Measurements from ENCODE around the gene FCN3.
"Not testable (repeated sequence)": the region's sequence is repeated elsewhere in the genome, so short reads cannot be mapped to it uniquely, and the experiment has no call there.

The FCN3 gene

DNA sequence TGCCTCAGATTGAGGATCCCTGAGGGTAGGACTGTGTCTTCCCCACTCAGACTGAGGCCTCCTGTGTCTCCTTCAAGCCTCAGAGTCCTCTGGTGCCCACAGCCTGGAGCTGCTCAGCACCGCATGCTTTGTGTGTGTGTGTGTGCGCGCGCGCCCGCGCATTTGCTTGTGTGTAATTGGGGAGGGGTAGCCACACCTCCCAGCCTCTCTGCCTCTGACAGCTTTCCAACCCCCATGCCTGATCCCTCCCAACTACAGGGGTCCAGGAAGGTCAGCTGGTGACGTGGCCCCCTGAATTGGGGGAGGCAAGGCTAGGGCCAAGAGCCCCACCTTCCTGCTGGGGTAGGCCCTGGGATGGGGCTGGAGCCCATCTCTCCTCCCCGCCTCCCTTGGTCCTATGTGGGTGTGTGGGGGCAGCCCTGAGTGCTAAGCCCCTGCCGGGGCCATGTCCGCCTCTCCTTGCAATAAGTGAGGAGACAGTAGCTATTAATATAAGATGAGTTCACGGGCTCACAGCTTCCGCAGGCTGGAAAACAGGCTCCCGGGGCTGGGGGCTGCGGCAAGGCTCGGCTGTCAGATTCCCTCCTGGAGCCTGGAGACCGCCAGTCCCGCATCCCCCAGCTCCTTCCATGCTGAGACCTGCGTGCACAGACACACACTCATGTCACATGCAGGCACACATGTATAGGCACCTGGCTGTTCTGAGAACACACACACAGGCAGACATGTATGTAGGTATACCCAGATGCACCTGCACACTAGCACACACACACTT, 24.8 kb upstream of the FCN3 start:
- DNase-seq, result no peak

DNA sequence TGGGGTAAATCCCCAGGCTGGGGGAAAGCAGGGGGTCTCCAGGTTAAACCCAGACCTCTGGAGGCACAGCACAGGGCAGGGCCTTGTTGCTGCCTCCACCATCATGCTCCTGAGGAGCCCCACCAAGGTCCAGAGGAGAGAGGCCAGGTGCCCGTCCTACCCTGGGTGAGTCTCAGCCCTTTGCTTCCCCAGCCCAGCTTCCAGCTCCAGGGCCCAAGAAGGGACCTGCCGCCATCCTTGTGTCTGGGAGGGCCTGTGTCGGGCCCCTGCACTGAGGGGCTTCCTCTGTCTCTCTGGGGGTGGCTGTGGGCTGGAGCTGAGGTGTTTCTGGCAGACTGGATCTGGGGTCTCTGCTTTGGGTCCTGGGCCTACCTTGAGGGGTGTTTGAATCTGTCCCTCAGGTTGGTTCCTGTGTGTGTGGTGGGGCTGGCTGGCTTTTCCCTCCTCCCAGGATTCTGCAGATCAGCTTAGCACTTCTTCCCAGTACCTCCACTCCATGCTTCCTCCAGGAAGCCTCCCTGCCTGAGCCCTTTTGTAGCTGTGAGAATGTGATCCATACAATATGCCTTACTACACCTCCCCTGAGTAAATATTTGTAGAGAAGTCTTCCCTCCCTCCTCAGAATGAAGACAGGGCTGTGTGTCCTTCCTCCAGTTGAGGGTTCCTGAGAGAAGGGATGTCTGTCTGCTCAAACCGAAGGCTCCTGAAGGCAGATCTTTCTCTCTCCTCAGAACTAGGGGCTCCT, 24.0 kb upstream of the FCN3 start:
- DNase-seq, result no peak

DNA sequence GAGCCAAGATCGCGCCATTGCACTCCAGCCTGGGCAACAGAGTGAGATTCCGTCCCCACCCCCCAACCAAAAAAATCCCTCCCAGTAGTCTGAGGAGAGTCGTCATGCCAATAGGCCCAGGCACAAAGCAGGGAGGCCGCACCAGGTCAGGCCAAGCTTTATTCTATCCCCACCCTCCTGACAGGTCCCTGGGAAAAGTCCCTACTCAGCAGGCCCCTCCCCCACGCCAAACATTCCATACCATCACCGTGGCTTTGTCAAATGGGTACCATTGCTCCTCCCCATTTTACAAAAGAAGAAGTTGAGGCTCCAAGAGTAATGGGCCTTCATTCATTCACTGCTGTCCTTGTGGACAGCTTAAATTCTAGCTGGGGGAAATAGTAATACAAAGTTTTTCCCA, 23.1 kb upstream of the FCN3 start:
- DNase-seq, result no peak

DNA sequence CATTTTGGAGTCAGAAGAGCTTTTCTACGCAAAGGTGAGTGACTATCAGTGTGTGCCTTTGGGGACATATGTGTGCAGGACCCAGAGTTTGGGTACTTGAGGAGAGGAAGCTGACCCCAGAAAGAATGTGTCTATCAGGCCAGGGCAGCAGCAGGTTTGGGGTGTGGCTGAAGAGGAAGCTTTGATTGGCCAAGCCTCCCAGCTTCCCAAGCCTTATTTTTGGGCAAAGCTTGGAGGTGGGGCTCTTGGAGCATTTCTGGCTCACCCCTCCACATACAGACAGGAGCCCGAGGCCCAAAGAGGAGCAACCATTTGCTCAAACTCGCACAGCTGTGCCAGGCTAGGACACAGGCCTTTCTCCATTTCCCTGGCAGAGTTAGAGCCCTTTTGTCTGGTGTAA, 22.5 kb upstream of the FCN3 start:
- no peak for DNase-seq

DNA sequence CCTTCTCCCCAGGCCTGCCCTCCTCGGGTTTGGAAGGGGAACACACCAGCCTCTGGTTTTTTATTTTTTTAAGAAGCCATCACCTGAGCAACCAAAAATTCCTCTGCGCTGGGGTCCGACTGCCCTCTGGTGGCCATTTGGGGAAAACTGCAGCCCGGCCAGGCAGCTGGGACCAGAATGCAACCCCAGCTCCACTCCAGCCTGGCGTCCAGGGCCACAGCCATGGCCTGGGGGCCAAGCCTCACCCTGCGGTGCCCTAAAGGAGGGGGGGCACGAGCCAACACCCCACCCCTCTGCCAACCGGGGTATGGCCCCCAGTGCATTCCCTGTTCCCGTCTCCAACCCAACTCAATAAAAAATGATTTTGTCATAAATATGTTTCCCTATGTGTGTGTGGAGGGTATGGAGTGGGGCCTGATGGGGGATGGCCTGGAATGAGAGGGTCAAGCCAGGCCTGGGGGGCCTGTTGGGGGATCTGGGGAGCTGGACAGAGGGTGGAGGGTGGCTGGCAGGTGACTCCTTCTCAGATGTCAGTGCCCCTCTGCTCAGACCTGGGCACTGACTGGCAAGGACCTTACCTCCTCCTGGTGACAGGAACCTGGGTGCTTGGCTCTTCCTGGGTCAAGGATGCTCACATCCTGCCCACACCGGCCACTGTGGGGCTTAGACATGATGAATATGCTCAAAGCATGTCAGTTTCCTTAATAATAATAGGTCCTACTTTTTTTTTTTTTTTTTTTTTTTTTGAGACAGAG, 21.0 kb upstream of the FCN3 start:
- peak in 1 of 2 experiments; percentile 51 for DNase-seq

DNA sequence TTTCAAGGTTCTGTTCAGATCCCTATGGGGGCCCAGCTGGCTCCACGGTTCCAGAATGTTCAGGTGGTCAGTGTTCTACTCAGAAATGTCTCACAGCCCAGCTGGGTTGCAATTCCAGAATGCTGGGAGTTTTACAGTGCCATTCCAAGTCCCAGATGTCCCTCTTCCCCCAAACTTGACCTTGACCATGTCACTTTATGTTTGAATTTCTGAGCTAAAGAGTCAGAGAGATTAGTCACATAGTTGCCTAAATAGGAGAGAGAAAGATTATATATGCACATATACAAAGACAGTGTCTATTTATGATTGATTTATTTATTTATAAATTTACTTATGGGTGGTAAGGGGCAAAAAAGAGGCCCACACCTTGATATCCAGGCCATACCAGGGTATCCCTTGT, 20.3 kb upstream of the FCN3 start:
- DNase-seq, result no peak

DNA sequence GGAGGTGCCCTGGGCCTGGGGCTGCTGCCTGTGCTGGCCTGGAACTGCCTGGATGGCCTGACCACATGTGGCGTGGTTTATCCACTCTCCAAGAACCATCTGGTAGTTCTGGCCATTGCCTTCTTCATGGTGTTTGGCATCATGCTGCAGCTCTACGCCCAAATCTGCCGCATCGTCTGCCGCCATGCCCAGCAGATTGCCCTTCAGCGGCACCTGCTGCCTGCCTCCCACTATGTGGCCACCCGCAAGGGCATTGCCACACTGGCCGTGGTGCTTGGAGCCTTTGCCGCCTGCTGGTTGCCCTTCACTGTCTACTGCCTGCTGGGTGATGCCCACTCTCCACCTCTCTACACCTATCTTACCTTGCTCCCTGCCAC, 19.6 kb upstream of the FCN3 start:
- no peak for DNase-seq

DNA sequence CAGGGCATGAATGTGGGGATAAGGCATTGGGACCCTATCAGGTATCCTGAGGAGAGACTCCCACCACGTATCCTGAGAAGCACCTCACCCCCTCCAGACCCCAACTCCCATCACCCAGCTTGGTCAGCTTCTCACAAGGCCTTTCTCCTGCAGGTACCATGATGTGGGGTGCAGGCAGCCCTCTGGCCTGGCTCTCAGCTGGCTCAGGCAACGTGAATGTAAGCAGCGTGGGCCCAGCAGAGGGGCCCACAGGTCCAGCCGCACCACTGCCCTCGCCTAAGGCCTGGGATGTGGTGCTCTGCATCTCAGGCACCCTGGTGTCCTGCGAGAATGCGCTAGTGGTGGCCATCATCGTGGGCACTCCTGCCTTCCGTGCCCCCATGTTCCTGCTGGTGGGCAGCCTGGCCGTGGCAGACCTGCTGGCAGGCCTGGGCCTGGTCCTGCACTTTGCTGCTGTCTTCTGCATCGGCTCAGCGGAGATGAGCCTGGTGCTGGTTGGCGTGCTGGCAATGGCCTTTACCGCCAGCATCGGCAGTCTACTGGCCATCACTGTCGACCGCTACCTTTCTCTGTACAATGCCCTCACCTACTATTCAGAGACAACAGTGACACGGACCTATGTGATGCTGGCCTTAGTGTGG, 19.1 kb upstream of the FCN3 start:
- no peak for DNase-seq

DNA sequence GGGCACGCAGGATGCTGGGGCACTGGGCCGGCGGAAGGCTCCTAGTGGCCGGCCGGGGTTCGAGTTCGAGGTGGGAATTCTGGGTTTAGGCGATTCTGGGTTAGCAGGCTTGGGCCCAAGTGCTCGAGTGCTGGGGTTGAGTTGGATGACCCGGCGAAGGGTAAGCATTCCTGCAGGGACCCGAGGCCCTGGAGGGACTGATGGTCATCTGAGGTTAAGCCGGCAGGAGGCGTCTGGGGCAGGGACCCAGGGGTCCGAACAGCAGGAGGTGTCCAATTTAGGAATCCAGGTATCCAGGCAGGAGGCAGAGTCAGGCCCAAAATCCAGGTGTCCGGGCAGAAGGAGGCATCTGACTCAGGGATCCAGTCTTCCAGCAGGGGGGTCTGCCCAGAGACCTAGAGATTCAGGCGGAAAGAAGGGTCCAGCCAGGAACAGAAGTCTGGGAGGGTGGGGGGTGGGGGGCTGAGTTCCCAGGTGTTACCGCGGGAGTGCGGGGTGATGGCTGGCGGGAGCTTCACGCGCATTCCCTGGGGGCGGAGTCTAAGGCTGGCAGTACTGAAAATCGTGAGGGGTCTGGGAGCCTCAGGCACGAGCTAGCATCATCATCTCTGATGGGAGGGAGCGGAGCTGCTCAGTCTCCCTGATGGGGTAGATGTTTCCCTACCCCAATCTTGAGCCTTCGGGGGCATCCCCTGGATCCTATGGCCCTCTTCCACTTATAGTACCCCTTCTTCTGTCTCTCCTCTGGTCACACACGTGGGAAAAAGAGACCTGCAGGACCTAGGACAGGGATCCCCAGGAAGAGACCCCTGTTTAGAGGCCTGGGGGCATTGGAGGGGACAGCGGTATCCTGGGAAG, 18.4 kb upstream of the FCN3 start:
- no peak for DNase-seq

DNA sequence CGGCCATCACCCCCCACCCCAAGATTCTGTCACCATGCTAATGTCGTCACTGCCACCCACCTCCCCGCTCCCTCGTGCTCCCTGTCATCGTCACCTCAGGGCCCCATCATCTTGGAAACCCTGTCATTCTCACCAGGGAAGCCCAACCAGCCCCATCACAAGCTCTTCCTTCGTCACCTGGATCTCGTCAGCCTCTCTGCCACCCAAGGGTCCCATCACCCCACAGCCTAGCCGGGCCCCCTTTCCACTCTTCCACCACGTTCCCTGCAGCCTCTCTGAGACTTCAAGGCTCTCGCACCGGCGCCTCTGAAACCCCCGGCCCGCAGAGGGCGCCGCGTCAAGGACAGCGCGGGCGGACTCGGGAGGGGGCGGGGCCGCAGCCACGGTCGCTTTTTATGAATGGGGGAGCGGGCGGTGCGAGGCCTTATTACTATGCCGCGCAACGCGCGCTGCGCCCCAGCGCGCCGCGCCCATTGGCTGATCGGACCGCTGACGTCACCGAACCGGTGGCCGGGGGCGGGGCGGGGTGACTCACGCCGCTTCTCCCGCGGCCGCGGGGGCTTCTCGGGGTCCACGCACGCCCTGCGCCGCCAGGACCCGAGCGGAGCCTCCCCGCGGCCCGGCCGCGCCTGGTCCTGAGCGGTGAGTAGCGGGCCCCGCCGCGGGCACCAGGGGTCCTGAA, 17.6 kb upstream of the FCN3 start, which contains the start of gene GPR3:
TSS of gene GPR3 (plus strand) at position 527 of the 682 bp plus-strand sequence. CDS start 1,177 bp downstream, outside the sequence.
- peak; percentile 13 to 34 for DNase-seq

DNA sequence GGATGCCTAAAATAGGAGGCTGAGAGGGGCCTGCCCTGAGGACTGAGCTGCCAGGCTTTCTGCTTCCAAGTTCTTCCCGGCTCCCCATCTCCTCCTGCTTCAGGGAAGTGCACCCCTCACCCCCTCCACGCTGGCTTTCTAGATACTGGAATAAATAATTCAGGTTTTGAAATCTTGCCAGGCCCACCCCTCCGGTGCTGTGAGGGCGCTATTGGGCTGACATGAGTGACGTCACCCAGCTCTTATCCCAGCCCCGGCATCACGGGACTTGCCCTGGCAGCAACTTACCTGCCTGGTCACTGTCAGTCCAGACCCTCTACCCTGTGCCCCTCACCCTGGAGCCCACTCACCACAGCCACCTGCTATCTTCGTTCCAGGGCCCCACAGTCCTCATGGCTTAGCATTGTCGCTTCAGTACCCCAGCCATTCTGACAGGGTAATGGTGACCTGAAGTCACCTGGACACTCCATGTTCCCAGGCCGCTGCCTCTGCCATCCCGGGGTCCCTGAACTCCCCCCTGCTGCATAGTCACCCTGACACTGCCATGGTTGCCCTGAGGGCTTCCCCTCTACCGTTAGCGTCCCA, 17.0 kb upstream of the FCN3 start:
- DNase-seq, result peak in 1 of 2 experiments; percentile 37

DNA sequence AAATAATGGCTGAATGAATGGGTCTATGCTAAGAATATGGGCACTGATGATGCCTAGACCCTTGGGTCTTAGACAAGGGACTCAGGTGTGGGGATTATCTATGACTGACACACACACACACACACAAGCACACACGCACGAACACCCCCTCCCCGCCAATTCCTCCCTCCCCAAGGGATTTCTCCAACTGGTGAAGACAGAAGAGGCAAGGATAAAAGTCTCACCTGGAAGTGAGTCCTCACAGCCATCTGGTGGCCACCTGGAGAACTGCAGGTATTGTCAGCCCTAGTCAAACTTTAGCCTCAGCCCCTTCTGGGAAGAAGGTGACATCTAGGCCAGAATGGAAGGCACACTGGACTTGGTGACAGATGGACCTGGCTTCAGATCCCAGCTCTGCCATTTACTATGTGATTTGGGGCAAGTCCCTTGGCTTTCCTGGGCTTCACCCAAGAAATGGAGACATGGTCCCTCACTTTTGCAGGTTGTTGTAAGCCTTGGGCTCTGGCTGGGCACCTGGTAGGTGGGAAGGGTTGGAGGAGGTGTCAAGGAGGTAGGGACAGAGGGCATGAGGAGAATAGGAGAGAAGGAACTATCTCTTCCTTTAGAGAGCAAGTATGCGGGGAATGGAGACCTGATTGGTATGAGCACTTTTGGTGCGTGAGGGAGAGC, 13.8 kb upstream of the FCN3 start:
- peak in 1 of 2 experiments; percentile 51 for DNase-seq

DNA sequence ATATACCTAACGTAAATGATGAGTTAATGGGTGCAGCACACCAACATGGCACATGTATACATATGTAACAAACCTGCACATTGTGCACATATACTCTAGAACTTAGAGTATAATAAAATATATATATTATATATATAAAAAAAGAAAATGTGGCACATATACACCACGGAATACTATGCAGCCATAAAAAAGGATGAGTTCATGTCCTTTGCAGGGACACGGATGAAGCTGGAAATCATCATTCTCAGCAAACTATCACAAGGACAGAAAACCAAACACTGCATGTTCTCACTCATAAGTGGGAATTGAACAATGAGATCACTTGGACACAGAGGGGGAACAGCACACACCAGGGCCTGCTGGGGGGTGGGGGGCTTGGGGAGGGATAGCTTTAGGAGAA, 10.2 kb upstream of the FCN3 start:
- DNase-seq, result not testable (repeated sequence)

DNA sequence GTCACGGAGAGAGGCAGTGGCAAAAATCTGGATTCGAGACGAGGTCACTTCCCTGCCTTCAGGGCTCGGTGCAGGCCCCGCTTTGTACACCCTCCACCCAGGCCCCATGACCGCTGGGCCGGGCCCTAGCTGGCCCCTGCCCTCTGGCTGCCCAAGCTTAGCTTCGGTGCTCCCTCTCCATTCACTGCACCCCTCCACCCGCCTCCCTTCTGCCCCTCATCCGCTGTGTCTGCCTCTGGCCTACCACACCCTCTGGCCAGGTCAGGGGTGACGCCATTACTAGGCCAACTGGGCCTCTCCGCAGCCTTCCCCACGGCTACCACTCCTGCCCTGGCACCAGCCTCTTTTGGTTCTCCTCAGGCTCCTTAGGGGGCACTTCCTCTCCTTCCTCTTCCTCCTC, 9.0 kb upstream of the FCN3 start:
- DNase-seq, result no peak

DNA sequence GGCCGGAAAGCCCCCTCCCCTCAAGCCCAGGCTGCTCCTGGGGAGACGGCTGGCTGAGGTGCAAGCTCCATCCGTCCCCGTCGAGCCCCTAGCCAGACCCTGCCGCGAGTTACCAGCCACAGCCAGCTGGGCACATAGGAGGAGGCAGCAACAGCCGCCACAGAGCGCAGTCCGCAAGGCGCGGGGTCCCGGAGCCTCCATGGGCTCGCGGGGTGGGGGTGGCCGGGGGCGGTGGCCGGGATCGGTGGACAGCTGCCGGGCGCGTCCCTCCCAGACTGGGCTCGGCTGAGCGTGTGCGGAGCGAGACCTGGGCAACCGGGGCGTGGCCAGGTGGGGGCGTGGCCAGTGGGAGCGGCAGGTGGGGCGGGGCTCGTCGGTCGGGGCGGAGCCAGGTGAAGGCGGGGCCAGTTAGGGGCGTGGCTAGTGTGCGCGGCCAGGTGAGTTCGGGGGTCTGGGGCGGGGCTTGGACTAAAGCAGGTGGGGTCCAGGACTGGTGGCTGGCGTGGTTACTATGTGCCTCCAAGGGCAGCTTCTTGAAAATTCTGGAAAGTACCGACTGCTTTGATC, 8.5 kb upstream of the FCN3 start, which contains the start of gene CD164L2:
TSS of gene CD164L2 (minus strand) at position 295 of the 567 bp plus-strand sequence. CDS start at position 201, 94 bp downstream.
- DNase-seq, result no peak

DNA sequence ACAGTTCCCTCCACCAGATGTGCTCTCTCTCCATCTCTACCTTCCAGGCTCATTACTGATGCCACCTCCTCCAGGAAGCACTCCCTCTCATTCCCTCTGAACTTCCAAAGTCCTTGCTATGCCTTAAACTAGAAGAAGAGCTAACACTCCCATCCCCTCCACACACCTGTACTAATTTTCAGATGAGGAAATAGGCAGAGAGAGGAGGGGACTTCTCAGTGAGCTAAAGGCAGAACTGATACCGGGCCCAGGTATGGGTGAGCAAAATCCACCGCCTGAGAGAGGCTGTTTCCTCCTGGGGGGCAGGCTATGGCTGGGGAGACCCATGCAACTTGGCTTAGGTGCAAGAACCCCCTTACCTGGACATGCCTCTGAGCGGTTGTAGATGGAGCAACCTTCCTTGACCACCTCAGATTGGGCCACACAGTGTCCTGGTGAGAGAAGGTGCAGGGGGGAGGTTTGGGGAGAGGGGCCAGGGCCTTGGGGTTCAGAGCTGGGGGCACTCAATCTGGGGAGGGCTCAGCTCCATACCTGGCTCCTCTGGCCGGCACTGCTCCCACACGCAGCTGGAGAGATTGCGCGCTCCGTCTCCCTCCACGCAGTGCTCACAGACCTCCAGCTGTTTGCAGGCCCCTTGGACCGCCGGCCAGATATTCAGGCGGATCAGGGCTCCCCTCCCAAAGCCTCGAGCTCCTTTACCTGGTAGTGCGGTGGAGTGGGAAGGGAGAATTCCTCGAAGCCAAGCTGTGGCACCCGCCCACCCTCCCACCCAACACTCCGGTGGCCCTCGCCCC, 7.5 kb upstream of the FCN3 start:
- no peak for DNase-seq

DNA sequence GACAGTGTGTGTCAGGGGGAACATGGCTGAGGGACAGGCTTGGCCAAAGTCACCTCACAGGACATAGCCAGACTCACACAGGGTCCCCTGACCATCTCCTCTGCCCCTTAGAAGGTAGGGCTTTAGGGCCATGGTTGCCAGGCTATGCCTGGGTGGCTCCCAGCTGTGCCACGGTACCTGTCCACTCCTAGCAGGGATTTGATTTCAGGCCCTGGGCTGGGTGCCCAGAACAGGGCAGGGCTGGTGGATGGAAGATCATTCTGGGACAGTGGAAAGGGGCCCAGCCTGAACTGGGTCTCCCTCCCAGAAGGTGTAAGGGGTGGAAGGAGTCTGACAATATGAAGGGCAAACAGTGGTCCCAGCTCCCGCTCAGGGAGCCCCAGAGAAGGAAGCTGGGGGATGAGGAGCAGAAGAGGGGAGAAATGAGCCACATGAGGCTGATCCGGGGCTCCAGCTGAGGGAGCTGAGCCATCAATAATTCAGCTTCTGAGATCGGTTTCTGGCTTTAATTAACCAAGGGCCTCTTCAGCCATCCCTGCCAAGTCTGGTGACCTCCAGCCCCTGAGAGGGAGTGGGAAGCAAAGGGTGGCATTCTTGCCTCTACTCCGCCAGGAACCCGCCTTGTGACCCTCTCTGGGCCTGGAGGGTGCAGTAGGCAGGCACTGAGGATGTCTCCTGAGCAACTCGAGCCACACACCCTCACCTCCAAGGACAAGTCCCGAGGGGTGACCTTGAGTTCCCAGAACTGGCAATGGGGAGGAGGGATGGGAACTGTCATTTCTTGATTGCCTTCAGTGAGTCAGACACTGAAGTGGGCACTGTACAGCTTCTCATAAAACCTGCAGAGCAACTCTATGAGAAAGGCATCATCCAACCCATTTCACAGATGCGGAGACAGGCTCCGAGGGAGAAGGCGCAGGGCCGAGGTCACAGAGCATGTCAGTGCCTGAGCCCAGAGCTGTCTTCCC, 6.4 kb upstream of the FCN3 start:
- DNase-seq, result no peak

DNA sequence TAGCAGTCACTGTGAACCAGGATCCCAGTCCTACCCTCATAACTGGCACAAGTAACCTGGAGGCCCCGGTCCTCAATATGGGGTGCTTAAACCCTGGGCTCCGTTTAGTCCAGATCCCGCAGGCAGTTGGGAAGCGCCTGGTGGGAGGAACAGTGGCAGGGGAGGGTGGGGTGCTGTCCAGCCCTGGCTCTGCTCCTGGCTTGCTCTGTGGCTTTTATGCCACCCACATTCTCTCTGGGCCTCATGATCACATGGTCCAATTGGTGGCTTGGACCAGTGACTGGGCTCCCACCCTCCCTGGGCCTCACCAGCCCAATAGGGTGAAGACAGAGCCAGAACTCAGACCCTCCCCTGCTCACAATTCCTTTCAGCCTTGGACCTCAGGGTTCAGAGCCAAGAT, 5.6 kb upstream of the FCN3 start:
- DNase-seq, result no peak

Data from cerebellar nuclear complex (tissue), 1 donor.